ENCODE measurements around the gene SELENON.

Gene SELENON

DNA sequence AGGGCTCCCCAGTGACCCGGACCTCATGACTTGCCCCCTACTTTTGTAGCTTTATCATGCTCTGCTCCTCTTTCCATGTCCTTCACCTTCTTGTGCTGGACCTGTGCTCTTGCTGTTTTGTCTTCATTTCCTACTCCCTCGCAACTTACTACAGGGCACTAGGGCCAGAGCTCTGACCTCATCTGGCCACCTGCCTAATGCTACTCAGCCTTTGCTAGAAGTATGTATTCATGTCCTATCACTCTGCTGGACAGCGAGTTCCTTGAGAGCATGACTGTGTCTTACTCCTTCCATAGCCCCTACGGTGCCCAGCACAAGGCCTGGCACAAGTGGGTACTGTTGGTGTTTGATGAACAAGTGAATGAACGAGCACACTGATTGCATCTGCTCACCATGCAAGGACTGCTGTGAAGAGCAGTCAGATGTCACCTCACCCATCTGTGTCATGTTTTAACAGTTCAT lies 21.7 kb downstream of the SELENON start:
- peak overlapping the region; percentile 75; the same call in 1 of the 2 replicates for H3K9ac ChIP-seq (ENCODE audit: low read length)
- H3K9me3 ChIP-seq (ENCODE audit: low read length) = no peaks in the 10 kb centered on the region
- TF ChIP-seq, protein P1, sequence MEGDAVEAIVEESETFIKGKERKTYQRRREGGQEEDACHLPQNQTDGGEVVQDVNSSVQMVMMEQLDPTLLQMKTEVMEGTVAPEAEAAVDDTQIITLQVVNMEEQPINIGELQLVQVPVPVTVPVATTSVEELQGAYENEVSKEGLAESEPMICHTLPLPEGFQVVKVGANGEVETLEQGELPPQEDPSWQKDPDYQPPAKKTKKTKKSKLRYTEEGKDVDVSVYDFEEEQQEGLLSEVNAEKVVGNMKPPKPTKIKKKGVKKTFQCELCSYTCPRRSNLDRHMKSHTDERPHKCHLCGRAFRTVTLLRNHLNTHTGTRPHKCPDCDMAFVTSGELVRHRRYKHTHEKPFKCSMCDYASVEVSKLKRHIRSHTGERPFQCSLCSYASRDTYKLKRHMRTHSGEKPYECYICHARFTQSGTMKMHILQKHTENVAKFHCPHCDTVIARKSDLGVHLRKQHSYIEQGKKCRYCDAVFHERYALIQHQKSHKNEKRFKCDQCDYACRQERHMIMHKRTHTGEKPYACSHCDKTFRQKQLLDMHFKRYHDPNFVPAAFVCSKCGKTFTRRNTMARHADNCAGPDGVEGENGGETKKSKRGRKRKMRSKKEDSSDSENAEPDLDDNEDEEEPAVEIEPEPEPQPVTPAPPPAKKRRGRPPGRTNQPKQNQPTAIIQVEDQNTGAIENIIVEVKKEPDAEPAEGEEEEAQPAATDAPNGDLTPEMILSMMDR (IDR thresholded peaks at IDR 0.05; ENCODE audit: low read length) = no peak
- no peak for TF ChIP-seq EZH2 (IDR thresholded peaks at IDR 0.05; ENCODE audit: borderline replicate concordance, low read length)

GRCh38 chr1:25825605-25826004 lies 25.6 kb downstream of the SELENON start:
- Histone ChIP-seq H3K4me1 (ENCODE audit: insufficient read depth, low read length, severe bottlenecking) (peaks cover 17% of the 10 kb centered on the region), H3K4me2 (ENCODE audit: low read length) (no peak overlapping the region), H3K4me3 (ENCODE audit: low read depth, low read length, poor library complexity, severe bottlenecking) (no peak overlapping the region), H4K20me1 (ENCODE audit: insufficient read depth, low read length) (no peaks in the 10 kb centered on the region), H3K27me3 (ENCODE audit: insufficient read depth, low read length) (no peaks in the 10 kb centered on the region), H2AFZ (ENCODE audit: low read length) (no peak overlapping the region), H3K9me2 (ENCODE audit: low read depth, low read length) (no peaks in the 10 kb centered on the region), H3K36me3 (ENCODE audit: insufficient read depth, low read length) (peaks cover 39% of the 10 kb centered on the region), H3K27ac (ENCODE audit: low read depth, low read length, poor library complexity, severe bottlenecking) (no peak overlapping the region), H3K9ac (ENCODE audit: low read length) (no peak overlapping the region), H3K79me2 (ENCODE audit: insufficient read depth, low read length) (no peaks in the 10 kb centered on the region), H3F3A (ENCODE audit: insufficient read depth, low read length) (no peaks in the 10 kb centered on the region), H3K9me3 (ENCODE audit: low read length) (no peaks in the 10 kb centered on the region)
- TF ChIP-seq, protein P1 (IDR thresholded peaks at IDR 0.05; ENCODE audit: low read length) = no peak
- TF ChIP-seq EZH2 (IDR thresholded peaks at IDR 0.05; ENCODE audit: borderline replicate concordance, low read length) = no peak

More for the DNA sequence above, 21.7 kb downstream of the SELENON start:
- no peak overlapping the region for H3K27ac ChIP-seq (ENCODE audit: low read depth, low read length, poor library complexity, severe bottlenecking)
- H3K4me2 ChIP-seq (ENCODE audit: low read length) = peak overlapping the region; percentile 89
- no peak overlapping the region for H2AFZ ChIP-seq (ENCODE audit: low read length)
- H3K4me3 ChIP-seq (ENCODE audit: low read depth, low read length, poor library complexity, severe bottlenecking) = peak overlapping the region; percentile 84
- no peaks in the 10 kb centered on the region for H3K79me2 ChIP-seq (ENCODE audit: insufficient read depth, low read length)
- no peaks in the 10 kb centered on the region for H3K9me2 ChIP-seq (ENCODE audit: low read depth, low read length)
- no peaks in the 10 kb centered on the region for H3K27me3 ChIP-seq (ENCODE audit: insufficient read depth, low read length)
- no peaks in the 10 kb centered on the region for H4K20me1 ChIP-seq (ENCODE audit: insufficient read depth, low read length)
- peaks cover 25% of the 10 kb centered on the region for H3K4me1 ChIP-seq (ENCODE audit: insufficient read depth, low read length, severe bottlenecking)
- peaks cover 7% of the 10 kb centered on the region; the same call in 1 of the 2 replicates for H3K36me3 ChIP-seq (ENCODE audit: insufficient read depth, low read length)
- no peaks in the 10 kb centered on the region for H3F3A ChIP-seq (ENCODE audit: insufficient read depth, low read length)

GRCh38 chr1:25826571-25826970 lies 26.6 kb downstream of the SELENON start:
- H3K9me3 ChIP-seq (ENCODE audit: low read length) = no peaks in the 10 kb centered on the region
- no peaks in the 10 kb centered on the region for H4K20me1 ChIP-seq (ENCODE audit: insufficient read depth, low read length)
- no peak overlapping the region for H2AFZ ChIP-seq (ENCODE audit: low read length)
- H3K4me2 ChIP-seq (ENCODE audit: low read length) = no peak overlapping the region
- peaks cover 7% of the 10 kb centered on the region for H3K4me1 ChIP-seq (ENCODE audit: insufficient read depth, low read length, severe bottlenecking)
- H3K4me3 ChIP-seq (ENCODE audit: low read depth, low read length, poor library complexity, severe bottlenecking) = no peak overlapping the region
- no peak overlapping the region for H3K9ac ChIP-seq (ENCODE audit: low read length)
- no peak for TF ChIP-seq EZH2 (IDR thresholded peaks at IDR 0.05; ENCODE audit: borderline replicate concordance, low read length)
- TF ChIP-seq, protein P1 (IDR thresholded peaks at IDR 0.05; ENCODE audit: low read length) = no peak
- no peaks in the 10 kb centered on the region for H3K9me2 ChIP-seq (ENCODE audit: low read depth, low read length)
- no peaks in the 10 kb centered on the region for H3K79me2 ChIP-seq (ENCODE audit: insufficient read depth, low read length)
- H3F3A ChIP-seq (ENCODE audit: insufficient read depth, low read length) = no peaks in the 10 kb centered on the region
- peaks cover 49% of the 10 kb centered on the region for H3K36me3 ChIP-seq (ENCODE audit: insufficient read depth, low read length)
- H3K27me3 ChIP-seq (ENCODE audit: insufficient read depth, low read length) = no peaks in the 10 kb centered on the region
- H3K27ac ChIP-seq (ENCODE audit: low read depth, low read length, poor library complexity, severe bottlenecking) = no peak overlapping the region

Measured in OCI-LY1 (cell line).